ENCODE results near the gene TAS2R8.
"Not testable (repeated sequence)": the region's sequence is repeated elsewhere in the genome, so short reads cannot be mapped to it uniquely, and the experiment has no call there.

The TAS2R8 gene

GRCh38 chr12:10807186-10807585 lies at the start of gene TAS2R8:
Gene TAS2R8 (minus strand): TSS chr12:10807286. CDS start chr12:10806980, 306 bp downstream.
- DNase-seq (ENCODE audit: low read depth in 2 of 2), result no peak

- DNase-seq (ENCODE audit: low read depth in 2 of 2), result no peak
Measured at GRCh38 chr12:10855807-10856206, 48.7 kb upstream of the TAS2R8 start.

GRCh38 chr12:10853776-10854175 lies 46.7 kb upstream of the TAS2R8 start:
- no peak for DNase-seq (ENCODE audit: low read depth in 2 of 2)

GRCh38 chr12:10851243-10851858 lies 44.3 kb upstream of the TAS2R8 start:
- DNase-seq (ENCODE audit: low read depth in 2 of 2), result no peak

- DNase-seq (ENCODE audit: low read depth in 2 of 2), result no peak
Measured at GRCh38 chr12:10849425-10849878, 42.4 kb upstream of the TAS2R8 start, which contains the start of gene PRR4. Gene PRR4 (minus strand): TSS chr12:10849475. CDS start chr12:10849437, 38 bp downstream.

GRCh38 chr12:10847744-10848143 lies 40.7 kb upstream of the TAS2R8 start:
- no peak for DNase-seq (ENCODE audit: low read depth in 2 of 2)

GRCh38 chr12:10842862-10843261 lies 35.8 kb upstream of the TAS2R8 start:
- no peak for DNase-seq (ENCODE audit: low read depth in 2 of 2)

GRCh38 chr12:10838461-10838860 lies 31.4 kb upstream of the TAS2R8 start:
- no peak for DNase-seq (ENCODE audit: low read depth in 2 of 2)

GRCh38 chr12:10829994-10830393 lies 22.9 kb upstream of the TAS2R8 start:
- no peak for DNase-seq (ENCODE audit: low read depth in 2 of 2)

- no peak for DNase-seq (ENCODE audit: low read depth in 2 of 2)
Measured at GRCh38 chr12:10826258-10826657, 19.2 kb upstream of the TAS2R8 start, which contains the start of gene TAS2R10. Gene TAS2R10 (minus strand): TSS chr12:10826358. CDS start chr12:10826269, 89 bp downstream.

GRCh38 chr12:10824957-10825356 lies 17.9 kb upstream of the TAS2R8 start:
- no peak for DNase-seq (ENCODE audit: low read depth in 2 of 2)

- DNase-seq (ENCODE audit: low read depth in 2 of 2), result no peak
Measured at GRCh38 chr12:10811883-10812536, 4.9 kb upstream of the TAS2R8 start.

GRCh38 chr12:10810068-10810467 lies 3.0 kb upstream of the TAS2R8 start, which contains the start of gene TAS2R9:
Gene TAS2R9 (minus strand): TSS chr12:10810168. CDS start chr12:10810075, 93 bp downstream.
- no peak for DNase-seq (ENCODE audit: low read depth in 2 of 2)

- no peak for DNase-seq (ENCODE audit: low read depth in 2 of 2)
Measured at GRCh38 chr12:10802587-10802986, 4.5 kb downstream of the TAS2R8 start, which contains the start of gene TAS2R7. Gene TAS2R7 (minus strand): TSS chr12:10802627. CDS start chr12:10802570, 57 bp downstream.

GRCh38 chr12:10801741-10802140 lies 5.3 kb downstream of the TAS2R8 start:
- DNase-seq (ENCODE audit: low read depth in 2 of 2), result no peak

GRCh38 chr12:10794222-10794621 lies 12.9 kb downstream of the TAS2R8 start:
- no peak for DNase-seq (ENCODE audit: low read depth in 2 of 2)

GRCh38 chr12:10791769-10792168 lies 15.3 kb downstream of the TAS2R8 start:
- not testable (repeated sequence) for DNase-seq (ENCODE audit: low read depth in 2 of 2)

GRCh38 chr12:10783252-10783651 lies 23.8 kb downstream of the TAS2R8 start:
- DNase-seq (ENCODE audit: low read depth in 2 of 2), result no peak

GRCh38 chr12:10779103-10779502 lies 28.0 kb downstream of the TAS2R8 start:
- no peak for DNase-seq (ENCODE audit: low read depth in 2 of 2)

GRCh38 chr12:10771132-10771733 lies 35.9 kb downstream of the TAS2R8 start:
- DNase-seq (ENCODE audit: low read depth in 2 of 2), result no peak

GRCh38 chr12:10759657-10760056 lies 47.4 kb downstream of the TAS2R8 start:
- DNase-seq (ENCODE audit: low read depth in 2 of 2), result no peak

- no peak for DNase-seq (ENCODE audit: low read depth in 2 of 2)
Measured at GRCh38 chr12:10756194-10756593, 50.9 kb downstream of the TAS2R8 start.

Data from stimulated activated CD4-positive, alpha-beta T cell treated with anti-CD3 and anti-CD28 coated beads, Interleukin-1b, Interleukin-23, amount 100 ng/mL, for 1 hour (primary cell).